Medulla oblongata (tissue), 1 donor: Measurements from ENCODE around the gene FAM20B.

Experiments used
- DNase-seq: peaks from one replicate; pipeline ENCODE4 v3.0.0-alpha.2; 2015; ENCODE audit errors: extremely low spot score

Gene FAM20B

GRCh38 chr1:179091691-179092165, 66.0 kb downstream of the FAM20B start:
- DNase-seq: no peak

DNA sequence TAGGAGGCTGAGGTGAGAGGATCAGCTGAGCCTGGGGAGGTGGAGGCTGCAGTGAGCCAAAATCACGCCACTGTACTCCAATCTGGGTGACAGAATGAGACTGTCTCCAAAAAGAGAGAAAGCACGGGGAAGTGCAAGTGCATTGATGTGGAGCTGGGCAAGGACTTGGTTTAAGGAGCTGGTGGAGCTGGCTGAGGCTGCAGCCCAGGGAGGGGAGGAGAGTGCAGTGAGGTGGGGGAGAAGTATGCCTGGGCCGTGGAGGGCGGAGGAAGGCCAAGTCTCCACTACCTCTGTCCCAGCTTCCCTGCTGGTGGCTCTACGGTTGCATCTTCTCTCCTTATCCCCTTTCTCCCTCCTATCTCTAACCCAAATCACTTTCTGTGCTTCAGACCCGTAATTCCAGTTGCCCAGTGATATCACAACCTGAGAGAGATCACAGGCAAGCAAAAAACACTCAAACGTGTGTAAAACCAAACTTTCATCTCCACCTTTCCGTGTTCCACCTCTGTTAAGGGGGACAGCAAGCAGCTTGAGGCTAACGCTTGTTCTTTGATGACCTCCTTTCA, 67.3 kb downstream of the FAM20B start:
- no peak for DNase-seq

- no peak for DNase-seq
Observed at GRCh38 chr1:179094818-179095217, 69.1 kb downstream of the FAM20B start.

DNA sequence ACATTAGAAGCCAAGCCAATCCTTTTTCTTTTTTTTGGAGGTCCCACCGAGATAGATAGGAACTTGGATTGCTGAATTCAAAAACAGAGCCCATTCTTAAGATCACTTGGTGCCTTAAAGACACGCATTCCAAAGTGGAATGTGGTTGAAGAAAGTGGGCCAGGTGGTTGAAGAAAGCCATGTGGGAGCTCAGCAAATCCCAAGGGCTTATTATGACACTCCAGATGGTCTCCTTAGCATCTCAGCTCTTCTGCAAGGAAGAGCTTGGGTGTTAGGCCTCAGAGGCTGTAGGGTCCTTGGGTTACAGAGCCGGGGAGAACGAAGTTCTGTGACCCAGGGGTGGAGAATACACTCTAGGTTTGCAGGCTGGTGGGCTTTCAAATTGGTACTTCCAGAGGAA, 69.7 kb downstream of the FAM20B start:
- no peak for DNase-seq

DNA sequence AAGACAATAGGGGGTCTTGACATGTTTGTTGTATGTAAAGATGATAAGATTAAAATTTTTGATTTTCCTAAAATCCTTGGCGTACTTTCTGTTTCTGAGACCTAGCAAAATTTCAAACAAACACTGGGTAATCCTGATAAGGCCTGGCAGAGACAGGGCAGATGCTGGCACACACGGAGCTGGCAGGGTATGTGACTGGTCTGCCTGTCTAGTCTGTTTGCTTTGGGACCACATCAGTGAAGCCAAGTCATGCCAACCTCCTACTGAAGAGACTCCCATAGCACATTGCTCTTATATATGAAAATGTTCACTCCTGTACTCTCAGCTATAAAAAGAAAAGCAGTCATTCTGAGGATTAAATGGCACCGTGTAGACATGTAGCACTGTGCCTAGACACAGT, 70.2 kb downstream of the FAM20B start:
- no peak for DNase-seq

DNA sequence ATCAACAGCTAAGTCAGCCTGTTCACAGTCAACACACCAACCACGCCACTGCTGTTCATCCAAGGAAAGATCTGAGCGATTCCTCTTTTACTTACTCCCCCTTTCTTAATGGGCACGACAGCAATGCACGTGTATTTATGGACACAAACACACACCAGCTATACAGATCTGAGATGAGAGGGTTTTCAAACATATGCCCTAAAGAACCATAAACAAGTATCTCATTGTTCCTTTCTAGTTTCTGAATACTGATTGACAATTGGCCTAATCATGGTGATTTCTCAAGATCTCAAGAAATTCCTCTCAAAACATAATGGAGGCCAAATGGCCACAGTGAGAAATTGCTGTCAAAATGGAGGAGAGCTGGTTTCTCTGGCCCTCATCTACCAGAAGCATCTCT, 74.2 kb downstream of the FAM20B start:
- DNase-seq: no peak

- DNase-seq: no peak
Observed at GRCh38 chr1:179101566-179101965, 75.9 kb downstream of the FAM20B start.

DNA sequence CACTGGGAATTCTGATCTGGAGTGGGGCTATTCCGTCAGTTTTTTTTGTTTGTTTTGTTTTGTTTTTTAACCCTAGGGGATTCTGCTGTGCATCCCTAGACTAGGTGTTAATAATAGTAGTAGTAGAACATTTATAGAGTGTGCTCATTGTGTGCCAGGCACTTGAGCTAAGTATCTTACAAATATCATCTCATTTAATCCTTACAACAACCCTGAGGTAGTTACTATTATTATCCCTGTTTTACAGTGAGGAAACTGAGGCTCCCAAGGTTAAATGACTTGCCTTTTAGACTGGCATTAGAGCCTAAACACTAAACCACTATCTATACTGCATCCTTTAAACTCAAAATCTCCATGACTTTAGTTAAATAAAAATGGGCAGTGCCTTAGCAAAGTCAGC, 78.3 kb downstream of the FAM20B start:
- DNase-seq: no peak

DNA sequence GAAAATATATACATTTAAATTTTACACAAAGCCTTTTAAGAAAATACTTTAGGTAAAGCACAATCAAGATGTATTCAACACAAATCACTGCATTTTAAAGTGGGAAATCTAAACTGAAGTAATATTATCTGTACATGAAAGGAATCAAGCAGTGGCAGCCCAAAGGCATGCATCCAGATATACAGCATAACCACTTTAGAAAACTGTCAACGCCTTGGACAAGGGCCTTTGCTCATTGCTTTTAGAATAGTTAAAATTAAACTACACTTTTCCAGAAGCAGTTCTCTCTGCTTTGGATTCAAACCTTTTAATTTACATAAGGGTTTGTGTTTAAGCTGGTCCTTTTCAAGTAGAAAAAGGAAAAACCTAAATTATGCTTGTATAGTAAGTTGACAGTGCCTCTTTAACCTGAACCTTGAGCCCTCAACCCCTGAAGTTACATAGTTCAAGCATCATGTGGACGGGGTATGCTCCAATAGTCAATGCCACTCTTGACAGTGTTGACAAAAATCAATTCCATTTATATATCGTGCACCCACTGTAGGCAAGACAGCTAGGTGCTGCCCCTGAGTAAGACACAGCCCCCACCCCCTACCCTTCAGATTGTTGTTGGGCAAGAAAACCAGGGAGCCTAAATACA, 79.0 kb downstream of the FAM20B start:
- DNase-seq: no peak

DNA sequence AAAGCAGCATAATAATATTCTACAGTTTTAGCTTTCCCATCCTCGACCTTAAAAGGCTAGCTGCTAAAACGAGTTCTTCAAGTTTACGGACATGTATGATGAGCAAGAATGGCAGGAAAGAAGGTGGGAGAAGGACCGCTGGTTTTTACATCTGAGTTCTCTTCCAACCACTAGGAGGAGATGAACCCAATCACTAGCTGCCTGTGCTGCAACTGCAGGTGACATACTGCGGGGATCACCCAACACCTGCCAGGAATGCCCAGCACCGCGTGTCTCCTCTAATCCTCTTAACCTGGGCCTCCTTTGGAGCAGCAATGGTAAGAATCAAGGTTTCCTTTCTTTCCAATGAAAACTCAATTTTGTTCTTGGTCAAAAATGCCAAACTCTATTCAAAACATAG, 79.7 kb downstream of the FAM20B start:
- DNase-seq: no peak

DNA sequence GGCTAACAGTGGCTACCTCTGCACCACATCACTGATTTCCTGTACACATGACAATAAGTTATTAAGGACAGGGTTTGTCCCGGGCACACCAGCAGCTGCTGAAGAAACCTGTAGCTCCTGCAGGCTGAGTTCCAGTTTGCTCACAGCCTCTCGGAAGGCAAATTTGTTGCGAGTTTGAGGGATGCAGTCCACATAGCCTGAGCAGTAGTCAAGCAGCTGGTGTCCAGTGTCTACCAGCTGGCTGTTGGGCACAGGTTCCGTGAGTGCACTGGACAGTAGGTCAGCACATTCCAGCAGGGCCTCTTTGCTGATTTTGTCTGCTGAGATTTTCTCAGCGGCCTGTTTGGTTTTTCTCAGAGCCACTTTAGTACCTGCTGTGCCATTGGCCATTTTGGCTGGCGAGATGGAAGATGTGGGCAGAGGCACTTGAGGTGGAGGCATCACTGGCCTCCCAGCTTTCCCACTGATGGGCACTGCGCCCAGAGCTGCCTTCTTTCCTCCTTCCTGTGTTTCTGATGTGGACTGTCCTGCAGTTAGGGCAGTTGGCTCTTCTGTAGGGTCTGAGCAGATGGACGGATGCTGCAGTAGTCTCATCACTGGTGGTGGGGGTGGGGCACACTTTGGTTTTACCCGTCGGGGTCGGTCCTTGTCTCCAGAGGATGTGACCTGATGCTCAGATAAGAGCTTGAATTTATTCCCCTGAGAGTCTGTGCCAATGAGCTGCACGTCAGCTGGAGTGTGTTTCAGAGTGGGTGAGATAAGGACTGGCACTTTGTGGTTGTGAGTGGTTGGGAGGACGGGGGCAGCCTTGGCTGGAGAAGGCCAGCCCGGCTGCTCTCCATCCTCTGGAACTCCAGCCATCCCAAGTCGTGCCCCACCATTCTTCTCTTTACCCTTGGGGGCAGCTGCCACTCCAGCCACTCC, 82.3 kb downstream of the FAM20B start:
- no peak for DNase-seq

- no peak for DNase-seq
Observed at GRCh38 chr1:179108644-179109043, 83.0 kb downstream of the FAM20B start.

DNA sequence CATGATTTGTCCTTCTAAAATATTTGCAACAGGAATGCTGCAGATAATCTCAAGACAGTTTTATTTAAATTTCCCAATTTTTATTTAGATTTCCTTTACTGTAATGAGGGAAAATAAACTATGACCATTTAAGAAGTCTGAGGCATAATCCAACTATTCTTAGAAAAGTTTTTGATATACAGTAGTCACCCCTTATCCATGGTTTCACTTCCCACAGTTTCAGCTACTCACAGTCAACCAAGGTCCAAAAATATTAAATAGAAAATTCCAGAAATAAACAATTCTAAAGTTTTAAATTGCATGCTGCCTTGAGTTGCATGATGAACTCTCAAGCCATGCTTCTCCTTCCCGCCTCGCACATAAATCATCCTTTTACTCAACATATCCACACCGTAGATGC, 89.5 kb downstream of the FAM20B start:
- no peak for DNase-seq

DNA sequence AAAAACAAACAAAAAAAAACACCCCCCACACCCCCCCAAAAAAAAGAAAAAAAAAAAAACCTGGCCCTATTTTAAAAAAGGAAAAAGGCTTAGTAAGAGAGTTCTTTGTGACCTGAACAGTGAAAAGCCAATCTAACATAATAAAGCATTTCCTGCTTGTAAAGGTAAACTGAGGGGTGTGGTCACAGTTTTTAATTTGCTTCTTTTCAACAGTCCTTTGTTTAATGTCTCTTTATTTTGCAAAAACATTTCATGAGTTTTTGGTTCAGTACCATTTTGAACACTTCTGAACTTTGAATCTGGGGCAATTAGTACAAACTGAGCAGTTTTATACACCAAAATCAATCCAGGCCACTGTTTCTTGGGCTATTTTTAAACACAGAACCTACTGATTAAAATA, 93.8 kb downstream of the FAM20B start:
- DNase-seq: no peak

GRCh38 chr1:179120736-179121135, 95.0 kb downstream of the FAM20B start:
- no peak for DNase-seq

DNA sequence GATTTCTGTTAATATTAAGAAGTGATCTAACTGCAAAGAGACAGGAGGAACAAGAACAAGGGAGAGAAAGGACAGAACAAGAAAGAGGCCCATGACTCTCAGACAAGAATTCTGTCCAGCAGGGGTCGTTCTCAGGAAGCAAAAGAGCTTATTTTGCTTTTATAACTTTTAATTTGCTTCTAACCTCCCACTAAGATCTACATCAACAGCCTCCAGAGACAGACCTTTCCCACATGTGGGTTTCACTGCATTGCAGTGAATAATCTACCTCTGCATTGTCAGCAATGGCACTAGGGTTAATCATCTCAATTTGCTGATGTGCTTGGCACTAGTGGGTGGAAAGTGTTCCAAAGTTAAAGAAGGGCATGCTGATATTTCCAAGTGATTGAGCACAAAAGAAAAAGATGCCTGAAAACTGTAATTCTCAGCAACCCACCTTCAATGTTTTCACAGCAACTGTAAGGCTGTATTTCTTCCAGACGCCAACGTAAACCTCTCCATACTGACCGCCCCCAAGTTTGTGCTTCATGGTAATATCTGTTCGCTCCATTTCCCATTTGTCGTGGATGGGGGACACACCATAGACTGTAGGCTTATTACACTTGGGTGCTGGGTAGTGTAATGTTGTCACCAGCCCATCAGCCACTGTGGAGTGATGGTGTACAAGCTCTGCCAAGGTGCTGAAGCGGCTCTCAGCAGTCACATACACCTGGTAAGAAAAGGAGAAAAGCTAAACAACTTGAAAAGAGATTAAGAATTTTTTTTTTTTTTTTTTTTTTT, 95.7 kb downstream of the FAM20B start:
- peak; percentile 76 for DNase-seq

DNA sequence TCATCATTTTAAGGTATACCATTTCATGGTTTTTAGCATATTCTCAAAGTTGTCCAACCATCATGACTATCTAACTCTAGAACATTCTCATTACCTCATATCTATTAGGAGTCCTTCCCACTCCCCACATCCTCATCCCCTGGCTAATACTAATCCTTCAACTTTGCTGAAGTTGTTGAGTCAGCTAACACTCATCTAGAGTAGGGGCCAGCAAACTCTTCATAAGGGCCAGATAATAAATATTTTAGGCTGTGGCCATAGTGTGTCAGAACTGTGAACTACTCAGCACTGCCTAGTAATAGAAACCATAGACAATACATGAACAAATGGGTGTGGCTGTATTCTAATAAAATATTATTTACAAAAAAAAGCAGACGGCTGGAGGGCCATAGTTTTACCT, 99.2 kb downstream of the FAM20B start:
- DNase-seq: no peak
